ENCODE data around the gene ZRANB2. TPM values are rescaled to one million over a fixed set of nuclear protein-coding genes. Genes with fewer than 3 reads are reported as not detected.

ZRANB2 gene
- total and polyA plus RNA-seq, 9 of the 15 experiments (the other 6 are each of a cell fraction or from before 2014, with no cell fraction given): 80.8 to 264 (median 157) TPM

GRCh38 chr1:71080739-71081696 lies at the start of gene ZRANB2 (continued):
- TF ChIP-seq FOXM1 (IDR thresholded peaks at IDR 0.05; ENCODE audit: low read depth): peak; percentile 73
- TF ChIP-seq FOXM1 (CRISPR knock-in tag; IDR thresholded peaks at IDR 0.05; ENCODE audit: low read depth): no peak
- no peak for TF ChIP-seq ZNF143 (CRISPR knock-in tag; IDR thresholded peaks at IDR 0.05)
- no peak for TF ChIP-seq IRF2 (CRISPR knock-in tag; IDR thresholded peaks at IDR 0.05)
- TF ChIP-seq ZNF184 (CRISPR knock-in tag; IDR thresholded peaks at IDR 0.05): no peak
- 0 out of 2 replicates have a peak, but pooled peaks have one; percentile 81 for TF ChIP-seq AFF4 (CRISPR knock-in tag; IDR thresholded peaks at IDR 0.05)
- peak; percentile 51; the same call in 1 of the 2 replicates for TF ChIP-seq TAL1 (IDR thresholded peaks at IDR 0.05)
- no peak for TF ChIP-seq HDAC8 (tag; IDR thresholded peaks at IDR 0.05)
- TF ChIP-seq SNAPC5 (CRISPR knock-in tag; IDR thresholded peaks at IDR 0.05): no peak
- peak; percentile 72; the same call in 1 of the 2 replicates for TF ChIP-seq FOXK1 (CRISPR knock-in tag; IDR thresholded peaks at IDR 0.05; ENCODE audit: borderline replicate concordance)
- TF ChIP-seq ARHGAP35 (IDR thresholded peaks at IDR 0.05; ENCODE audit: partially characterized antibody): no peak
- TF ChIP-seq SMAD1 (IDR thresholded peaks at IDR 0.05; ENCODE audit: low read depth, low read length, partially characterized antibody): peak; percentile 76
- TF ChIP-seq ZNF445 (CRISPR knock-in tag; IDR thresholded peaks at IDR 0.05; ENCODE audit: low read depth): no peak
- 0 out of 2 replicates have a peak, but pooled peaks have one; percentile 48 for TF ChIP-seq ATF6 (CRISPR knock-in tag; IDR thresholded peaks at IDR 0.05)
- no peak for TF ChIP-seq DPF2 (IDR thresholded peaks at IDR 0.05)
- no peak for TF ChIP-seq NELFE (IDR thresholded peaks at IDR 0.05; ENCODE audit: insufficient read depth, insufficient read length)
- TF ChIP-seq POLR2A (conservative IDR thresholded peaks at IDR 0.05): peak; percentile 94
- TF ChIP-seq SRSF9 (IDR thresholded peaks at IDR 0.05; ENCODE audit: borderline replicate concordance, low read depth, low read length): no peak
- TF ChIP-seq ZNF75A (CRISPR knock-in tag; IDR thresholded peaks at IDR 0.05): no peak
- no peak for TF ChIP-seq E2F5 (CRISPR knock-in tag; IDR thresholded peaks at IDR 0.05)
- peak; percentile 59; the same call in 1 of the 2 replicates for TF ChIP-seq GATAD2B (IDR thresholded peaks at IDR 0.05; ENCODE audit: borderline replicate concordance)
- no peak for TF ChIP-seq ZNF3 (CRISPR knock-in tag; IDR thresholded peaks at IDR 0.05)

Data from K562 (cell line).